Vagina (tissue), 2 donors: ENCODE results near the gene TRIP13.

ENCODE experiments used
- POLR2A ChIP-seq, 2 donors: fragments of 450-650 bp; IDR thresholded peaks; one replicate each; pipeline ENCODE4 v1.6.1; 2017; ENCODE audit warnings: antibody characterized with exemption in 2 of 2, mild to moderate bottlenecking in 2 of 2, moderate library complexity in 2 of 2
- POLR2AphosphoS5 ChIP-seq, 2 donors: sonication (generic); formaldehyde crosslinking; IDR thresholded peaks; one replicate each; pipeline ENCODE4 v1.9.0; 2017; ENCODE audit warnings: antibody characterized with exemption in 2 of 2, mild to moderate bottlenecking in 2 of 2, low read depth in 1 of 2; ENCODE audit not compliant: insufficient read depth in 1 of 2
- TF ChIP-seq, protein P1 (sequence below), 3 experiments: fragments of 450-650 bp in 2 of 3; fragments of 200-600 bp in 1 of 3; sonication (generic) in 1 of 3; IDR thresholded peaks; one replicate each; pipeline ENCODE4 v1.5.1; 2017 to 2019; ENCODE audit warnings: antibody characterized with exemption in 3 of 3, mild to moderate bottlenecking in 2 of 3, moderate library complexity in 2 of 3

DNA sequence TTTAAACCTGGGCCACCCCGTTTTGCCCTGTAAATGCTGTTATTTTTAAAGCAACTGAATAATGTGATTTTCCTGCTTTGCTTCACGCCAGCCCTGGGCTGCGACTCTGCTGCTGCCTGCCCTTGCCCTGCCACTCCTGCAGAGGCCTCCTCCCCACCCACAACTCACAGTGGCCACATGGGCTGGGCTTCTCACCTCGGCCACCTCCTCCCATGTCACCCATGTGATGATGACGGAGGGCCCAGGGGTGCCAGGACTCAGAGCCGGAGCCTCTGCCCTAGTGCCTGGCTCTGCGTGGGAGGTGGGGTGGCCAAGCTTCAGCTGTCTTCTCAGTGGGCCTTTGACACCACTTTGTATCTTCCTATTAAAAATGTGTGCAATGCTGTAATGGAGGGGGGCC, 67.9 kb downstream of the TRIP13 start:
- TF ChIP-seq, protein P1, sequence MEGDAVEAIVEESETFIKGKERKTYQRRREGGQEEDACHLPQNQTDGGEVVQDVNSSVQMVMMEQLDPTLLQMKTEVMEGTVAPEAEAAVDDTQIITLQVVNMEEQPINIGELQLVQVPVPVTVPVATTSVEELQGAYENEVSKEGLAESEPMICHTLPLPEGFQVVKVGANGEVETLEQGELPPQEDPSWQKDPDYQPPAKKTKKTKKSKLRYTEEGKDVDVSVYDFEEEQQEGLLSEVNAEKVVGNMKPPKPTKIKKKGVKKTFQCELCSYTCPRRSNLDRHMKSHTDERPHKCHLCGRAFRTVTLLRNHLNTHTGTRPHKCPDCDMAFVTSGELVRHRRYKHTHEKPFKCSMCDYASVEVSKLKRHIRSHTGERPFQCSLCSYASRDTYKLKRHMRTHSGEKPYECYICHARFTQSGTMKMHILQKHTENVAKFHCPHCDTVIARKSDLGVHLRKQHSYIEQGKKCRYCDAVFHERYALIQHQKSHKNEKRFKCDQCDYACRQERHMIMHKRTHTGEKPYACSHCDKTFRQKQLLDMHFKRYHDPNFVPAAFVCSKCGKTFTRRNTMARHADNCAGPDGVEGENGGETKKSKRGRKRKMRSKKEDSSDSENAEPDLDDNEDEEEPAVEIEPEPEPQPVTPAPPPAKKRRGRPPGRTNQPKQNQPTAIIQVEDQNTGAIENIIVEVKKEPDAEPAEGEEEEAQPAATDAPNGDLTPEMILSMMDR (IDR thresholded peaks at IDR 0.05), result no peak
- no peak for TF ChIP-seq POLR2A (IDR thresholded peaks at IDR 0.05)
- TF ChIP-seq POLR2AphosphoS5 (IDR thresholded peaks at IDR 0.05; ENCODE audit: insufficient read depth in 1 of 2, low read depth in 1 of 2), result no peak
